Chondrocyte (in vitro differentiated cells): ENCODE results near the gene TMEM202. TPM values are rescaled to one million over a fixed set of nuclear protein-coding genes. Genes with fewer than 3 reads are reported as not detected.
"Not testable (repeated sequence)": the region's sequence is repeated elsewhere in the genome, so short reads cannot be mapped to it uniquely, and the experiment has no call there.

Experiments used
- DNase-seq: peaks from one replicate; pipeline ENCODE4 v3.0.0; 2021; ENCODE audit warnings: mixed read lengths, low spot score
- H3K27ac Mint-ChIP-seq: one replicate; pipeline ENCODE4 v1.8.0; 2021; ENCODE audit warnings: mild to moderate bottlenecking, moderate library complexity, mixed read lengths; ENCODE audit not compliant: unreplicated experiment
- H3K27me3 Mint-ChIP-seq: 2 replicates; pipeline ENCODE4 v1.8.0; 2021; ENCODE audit warnings: low read depth, mixed read lengths
- H3K36me3 Mint-ChIP-seq: 2 replicates; pipeline ENCODE4 v1.8.0; 2021; ENCODE audit warnings: low read depth, mixed read lengths
- H3K4me1 Mint-ChIP-seq: 2 replicates; pipeline ENCODE4 v1.8.0; 2021; ENCODE audit warnings: low read depth, mild to moderate bottlenecking, mixed read lengths
- H3K4me3 Mint-ChIP-seq: one replicate; pipeline ENCODE4 v1.8.0; 2021; ENCODE audit warnings: mild to moderate bottlenecking, moderate library complexity, mixed read lengths; ENCODE audit not compliant: unreplicated experiment
- H3K9me3 Mint-ChIP-seq: 2 replicates; pipeline ENCODE4 v1.8.0; 2021; ENCODE audit warnings: low read depth, mixed read lengths
- total RNA-seq: library from RNA; stranded (reverse); gene quantifications from 3 replicates; pipeline ENCODE4 v1.2.1, GENCODE V29; 2021
- TF ChIP-seq, protein P1 (sequence below): fragments of 200-600 bp; sonication (generic); IDR thresholded peaks from 2 replicates; pipeline ENCODE4 v1.5.0; 2021; ENCODE audit warnings: antibody characterized with exemption, mild to moderate bottlenecking, moderate library complexity

TMEM202 gene
- total RNA-seq, 1 donor from 2014 or later: not detected

DNA sequence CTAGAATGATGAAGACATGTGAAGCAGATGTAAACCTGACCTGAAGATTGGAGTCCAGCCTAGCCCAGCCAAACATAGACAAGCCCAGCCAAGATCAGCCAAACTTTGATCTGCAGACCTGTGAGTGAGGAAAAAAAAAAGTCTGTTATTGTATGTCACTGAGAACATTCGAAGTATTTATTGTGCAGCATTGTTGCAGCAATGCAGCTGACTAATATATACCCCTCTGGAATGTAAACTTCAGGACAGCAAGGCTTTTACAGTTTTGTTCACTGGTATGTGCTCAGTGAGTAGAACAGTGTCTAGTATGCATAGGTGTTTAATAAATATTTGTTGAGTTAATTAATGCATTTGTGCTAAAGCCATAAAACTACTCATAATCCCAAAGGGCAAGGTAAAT, 23.4 kb downstream of the TMEM202 start:
- Mint-ChIP-seq H3K4me3 (no peak overlapping the region), H3K4me1 (no peaks in the 10 kb centered on the region), H3K27ac (no peak overlapping the region), H3K27me3 (peaks cover 18% of the 10 kb centered on the region), H3K36me3 (peaks cover 8% of the 10 kb centered on the region), H3K9me3 (peaks cover 17% of the 10 kb centered on the region)
- TF ChIP-seq, protein P1, sequence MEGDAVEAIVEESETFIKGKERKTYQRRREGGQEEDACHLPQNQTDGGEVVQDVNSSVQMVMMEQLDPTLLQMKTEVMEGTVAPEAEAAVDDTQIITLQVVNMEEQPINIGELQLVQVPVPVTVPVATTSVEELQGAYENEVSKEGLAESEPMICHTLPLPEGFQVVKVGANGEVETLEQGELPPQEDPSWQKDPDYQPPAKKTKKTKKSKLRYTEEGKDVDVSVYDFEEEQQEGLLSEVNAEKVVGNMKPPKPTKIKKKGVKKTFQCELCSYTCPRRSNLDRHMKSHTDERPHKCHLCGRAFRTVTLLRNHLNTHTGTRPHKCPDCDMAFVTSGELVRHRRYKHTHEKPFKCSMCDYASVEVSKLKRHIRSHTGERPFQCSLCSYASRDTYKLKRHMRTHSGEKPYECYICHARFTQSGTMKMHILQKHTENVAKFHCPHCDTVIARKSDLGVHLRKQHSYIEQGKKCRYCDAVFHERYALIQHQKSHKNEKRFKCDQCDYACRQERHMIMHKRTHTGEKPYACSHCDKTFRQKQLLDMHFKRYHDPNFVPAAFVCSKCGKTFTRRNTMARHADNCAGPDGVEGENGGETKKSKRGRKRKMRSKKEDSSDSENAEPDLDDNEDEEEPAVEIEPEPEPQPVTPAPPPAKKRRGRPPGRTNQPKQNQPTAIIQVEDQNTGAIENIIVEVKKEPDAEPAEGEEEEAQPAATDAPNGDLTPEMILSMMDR: no peak
- DNase-seq: no peak

DNA sequence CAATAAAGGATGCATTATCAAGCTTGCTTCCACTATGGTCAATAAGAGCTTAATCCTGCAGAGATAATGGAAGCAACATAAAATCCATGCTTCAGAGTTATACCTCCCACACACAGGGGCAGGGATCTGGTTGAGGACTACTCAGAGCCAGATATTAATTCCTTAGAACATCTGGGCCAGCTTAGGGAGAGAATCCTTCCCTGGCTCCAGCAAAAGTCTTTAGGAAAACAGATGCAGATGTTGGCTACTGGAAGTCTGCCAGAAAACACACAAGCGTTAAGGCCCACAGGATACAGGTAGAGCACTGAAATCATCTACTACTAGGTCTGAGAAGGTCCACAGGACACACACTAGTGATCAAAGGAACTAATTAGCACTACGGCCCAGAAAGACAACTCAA, 25.2 kb downstream of the TMEM202 start:
- Mint-ChIP-seq H3K27ac (no peak overlapping the region), H3K4me1 (no peaks in the 10 kb centered on the region), H3K36me3 (peaks cover 8% of the 10 kb centered on the region), H3K4me3 (no peak overlapping the region), H3K9me3 (peaks cover 28% of the 10 kb centered on the region), H3K27me3 (peaks cover 12% of the 10 kb centered on the region)
- DNase-seq: no peak
- TF ChIP-seq, protein P1: no peak

DNA sequence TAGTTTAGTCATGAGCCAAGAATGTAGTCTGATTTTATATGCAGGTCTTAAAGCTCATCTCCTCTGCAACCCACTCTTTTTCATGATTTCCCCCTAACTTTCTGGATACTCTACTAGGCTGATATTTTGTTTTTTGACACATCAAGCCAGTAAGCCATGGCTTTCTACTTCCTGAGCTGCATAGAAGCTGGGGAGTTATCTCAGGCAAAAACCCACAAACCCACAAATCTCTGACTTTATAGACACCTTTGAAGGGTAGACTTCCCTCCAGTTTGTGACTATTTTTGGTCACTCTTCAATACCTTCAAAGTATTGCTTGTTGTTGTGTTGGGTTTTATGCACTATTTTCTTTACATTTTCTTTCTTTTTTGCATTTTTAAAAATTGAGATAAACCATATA, 28.6 kb downstream of the TMEM202 start:
- Mint-ChIP-seq H3K36me3 (peaks cover 6% of the 10 kb centered on the region), H3K27me3 (peaks cover 23% of the 10 kb centered on the region), H3K9me3 (peaks cover 25% of the 10 kb centered on the region), H3K27ac (no peak overlapping the region), H3K4me3 (no peak overlapping the region), H3K4me1 (no peaks in the 10 kb centered on the region)
- TF ChIP-seq, protein P1: no peak
- no peak for DNase-seq

DNA sequence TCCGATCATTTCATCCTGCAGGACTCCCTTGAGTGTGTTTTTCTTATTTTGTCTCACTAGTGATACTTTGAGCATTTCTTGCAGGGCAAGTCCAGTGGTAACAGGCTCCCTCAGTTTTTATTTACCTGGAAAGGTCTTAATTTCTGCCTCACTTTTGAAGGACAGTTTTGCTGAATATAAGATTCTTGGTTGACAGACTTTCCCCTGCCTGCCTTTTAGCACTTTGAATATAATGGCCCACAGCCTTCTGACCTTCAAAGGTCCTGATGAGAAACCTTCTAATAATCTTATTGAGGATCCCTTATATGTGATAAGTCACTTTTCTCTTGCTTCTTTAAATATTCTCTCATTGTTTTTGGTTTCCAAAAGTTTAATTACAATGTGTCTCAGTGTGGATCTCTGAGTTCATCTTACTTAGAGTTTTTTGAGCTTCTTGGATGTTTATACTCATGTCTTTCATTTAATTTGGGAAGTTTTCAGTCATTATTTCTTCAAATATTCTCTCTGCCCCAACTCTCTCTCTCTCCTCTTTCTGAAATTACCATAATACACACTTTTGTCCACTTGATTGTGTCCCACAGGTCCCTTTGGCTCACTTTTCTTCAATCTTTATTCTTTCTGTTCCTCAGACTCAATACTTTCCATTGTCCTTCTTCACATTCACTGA, 39.7 kb downstream of the TMEM202 start:
- TF ChIP-seq, protein P1: no peak
- H3K27me3 Mint-ChIP-seq: peaks cover 29% of the 10 kb centered on the region
- peaks cover 9% of the 10 kb centered on the region for H3K36me3 Mint-ChIP-seq
- no peak overlapping the region for H3K27ac Mint-ChIP-seq
- no peak for DNase-seq
- no peak overlapping the region for H3K4me3 Mint-ChIP-seq
- H3K9me3 Mint-ChIP-seq: peaks cover 16% of the 10 kb centered on the region
- no peaks in the 10 kb centered on the region for H3K4me1 Mint-ChIP-seq

DNA sequence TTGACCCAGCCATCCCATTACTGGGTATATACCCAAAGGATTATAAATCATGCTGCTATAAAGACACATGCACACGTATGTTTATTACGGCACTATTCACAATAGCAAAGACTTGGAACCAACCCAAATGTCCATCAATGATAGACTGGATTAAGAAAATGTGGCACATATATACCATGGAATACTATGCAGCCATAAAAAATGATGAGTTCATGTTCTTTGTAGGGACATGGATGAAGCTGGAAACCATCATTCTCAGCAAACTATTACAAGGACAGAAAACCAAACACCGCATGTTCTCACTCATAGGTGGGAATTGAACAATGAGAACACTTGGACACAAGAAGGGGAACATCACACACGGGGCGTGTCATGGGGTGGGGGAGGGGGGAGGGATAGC, 44.7 kb downstream of the TMEM202 start:
- not testable (repeated sequence) for H3K4me1 Mint-ChIP-seq, H3K9me3 Mint-ChIP-seq, H3K27ac Mint-ChIP-seq, H3K27me3 Mint-ChIP-seq, H3K36me3 Mint-ChIP-seq, DNase-seq, H3K4me3 Mint-ChIP-seq

DNA sequence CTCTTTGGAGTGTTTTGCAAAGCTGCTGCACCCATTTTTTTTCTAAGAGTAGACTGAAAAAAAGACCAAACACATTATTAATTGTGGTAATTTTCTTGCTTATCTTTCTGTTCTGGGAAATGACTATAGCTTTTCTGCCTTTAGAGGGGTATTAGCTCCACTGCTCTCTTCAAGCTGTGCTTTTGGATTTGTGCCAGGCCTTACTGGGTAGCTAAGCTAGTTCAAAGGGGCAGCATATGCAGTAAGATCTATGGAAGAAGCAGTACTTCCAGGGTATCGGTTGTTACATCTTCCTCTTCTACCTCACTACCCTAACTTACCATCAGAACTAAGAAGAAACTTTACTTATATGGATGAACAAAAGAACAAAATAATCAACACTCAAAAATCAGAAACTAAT, 47.3 kb downstream of the TMEM202 start:
- H3K27me3 Mint-ChIP-seq: peaks cover 18% of the 10 kb centered on the region
- H3K4me1 Mint-ChIP-seq: no peaks in the 10 kb centered on the region
- no peaks in the 10 kb centered on the region for H3K36me3 Mint-ChIP-seq
- no peaks in the 10 kb centered on the region for H3K9me3 Mint-ChIP-seq
- H3K27ac Mint-ChIP-seq: no peak overlapping the region
- TF ChIP-seq, protein P1: no peak
- DNase-seq: no peak
- no peak overlapping the region for H3K4me3 Mint-ChIP-seq
